Activated naive CD8-positive, alpha-beta T cell treated with anti-CD3 and anti-CD28 coated beads for 36 hours (primary cell): ENCODE measurements around the gene GPATCH8. TPM values are rescaled to one million over a fixed set of nuclear protein-coding genes. Genes with fewer than 3 reads are reported as not detected.

ENCODE experiments used
- DNase-seq: peaks from one replicate; pipeline ENCODE4 v3.0.0; 2021
- H3K27ac Mint-ChIP-seq: one replicate; pipeline ENCODE4 v1.8.0; 2022; ENCODE audit warnings: mild to moderate bottlenecking, moderate library complexity, mixed read lengths
- H3K27me3 Mint-ChIP-seq: one replicate; pipeline ENCODE4 v1.8.0; 2022; ENCODE audit warnings: mild to moderate bottlenecking, mixed read lengths
- H3K36me3 Mint-ChIP-seq: one replicate; pipeline ENCODE4 v1.8.0; 2021; ENCODE audit warnings: mild to moderate bottlenecking, mixed read lengths
- H3K4me1 Mint-ChIP-seq: one replicate; pipeline ENCODE4 v1.8.0; 2021; ENCODE audit warnings: mixed read lengths
- H3K4me3 Mint-ChIP-seq: one replicate; pipeline ENCODE4 v1.8.0; 2022; ENCODE audit warnings: mild to moderate bottlenecking, moderate library complexity, mixed read lengths
- H3K9me3 Mint-ChIP-seq: one replicate; pipeline ENCODE4 v1.8.0; 2022; ENCODE audit warnings: mixed read lengths
- total RNA-seq, 2 experiments: library from RNA; stranded (reverse); gene quantifications; one replicate each; pipeline ENCODE4 v1.2.3, GENCODE V29; 2021

Gene GPATCH8
- total RNA-seq, 2 experiments from 2014 or later, result 34.9 to 36.2 TPM

GRCh38 chr17:44355642-44356099 is 147.5 kb downstream of the GPATCH8 start:
- Mint-ChIP-seq H3K27me3 (no peaks in the 10 kb centered on the region), H3K9me3 (no peaks in the 10 kb centered on the region), H3K4me1 (peaks cover 10% of the 10 kb centered on the region), H3K36me3 (peaks cover 3% of the 10 kb centered on the region), H3K4me3 (no peak overlapping the region), H3K27ac (no peak overlapping the region)
- DNase-seq, result no peak

GRCh38 chr17:44354582-44355561 is 148.3 kb downstream of the GPATCH8 start:
- Mint-ChIP-seq H3K36me3 (peaks cover 3% of the 10 kb centered on the region), H3K4me3 (peak overlapping the region; percentile 60), H3K4me1 (peaks cover 10% of the 10 kb centered on the region), H3K27me3 (no peaks in the 10 kb centered on the region), H3K9me3 (no peaks in the 10 kb centered on the region), H3K27ac (no peak overlapping the region)
- DNase-seq, result peak; percentile 77

DNA sequence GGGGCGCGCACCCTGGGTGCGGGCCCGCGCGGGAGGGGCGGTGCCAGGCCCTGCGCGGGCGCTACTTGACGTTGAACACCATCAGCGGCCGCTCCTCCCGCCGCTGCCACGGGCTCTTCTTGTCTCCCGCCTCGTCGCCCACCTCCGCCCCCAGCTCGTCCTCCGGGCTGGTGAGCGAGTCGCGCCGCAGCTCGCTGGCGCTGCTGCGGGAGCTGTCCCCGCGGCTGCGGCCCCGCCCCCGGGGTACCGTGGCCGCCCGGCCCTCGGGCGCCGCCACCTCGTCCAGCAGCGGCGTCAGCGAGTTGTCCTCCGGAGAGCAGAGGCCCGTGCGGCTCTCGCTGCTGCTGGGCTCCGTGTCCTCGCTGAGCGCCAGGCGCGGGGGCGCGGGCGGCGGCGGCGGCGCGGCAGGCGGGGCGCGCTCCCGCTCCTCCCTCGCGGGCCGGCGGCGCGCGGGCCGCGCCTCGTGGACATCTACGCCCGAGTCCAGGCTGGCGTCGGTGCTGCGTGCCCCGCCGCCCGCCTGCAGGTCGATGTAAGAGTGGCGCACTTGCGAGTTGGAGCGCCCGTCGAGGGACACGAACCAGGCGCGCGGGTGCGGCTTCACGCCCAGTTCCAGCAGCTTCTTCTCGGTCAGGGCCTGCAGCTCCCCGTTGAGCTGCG is 149.4 kb downstream of the GPATCH8 start:
- Mint-ChIP-seq H3K27me3 (no peaks in the 10 kb centered on the region), H3K9me3 (no peaks in the 10 kb centered on the region), H3K36me3 (peaks cover 3% of the 10 kb centered on the region), H3K4me3 (no peak overlapping the region), H3K27ac (no peak overlapping the region), H3K4me1 (peaks cover 7% of the 10 kb centered on the region)
- peak; percentile 39 for DNase-seq

DNA sequence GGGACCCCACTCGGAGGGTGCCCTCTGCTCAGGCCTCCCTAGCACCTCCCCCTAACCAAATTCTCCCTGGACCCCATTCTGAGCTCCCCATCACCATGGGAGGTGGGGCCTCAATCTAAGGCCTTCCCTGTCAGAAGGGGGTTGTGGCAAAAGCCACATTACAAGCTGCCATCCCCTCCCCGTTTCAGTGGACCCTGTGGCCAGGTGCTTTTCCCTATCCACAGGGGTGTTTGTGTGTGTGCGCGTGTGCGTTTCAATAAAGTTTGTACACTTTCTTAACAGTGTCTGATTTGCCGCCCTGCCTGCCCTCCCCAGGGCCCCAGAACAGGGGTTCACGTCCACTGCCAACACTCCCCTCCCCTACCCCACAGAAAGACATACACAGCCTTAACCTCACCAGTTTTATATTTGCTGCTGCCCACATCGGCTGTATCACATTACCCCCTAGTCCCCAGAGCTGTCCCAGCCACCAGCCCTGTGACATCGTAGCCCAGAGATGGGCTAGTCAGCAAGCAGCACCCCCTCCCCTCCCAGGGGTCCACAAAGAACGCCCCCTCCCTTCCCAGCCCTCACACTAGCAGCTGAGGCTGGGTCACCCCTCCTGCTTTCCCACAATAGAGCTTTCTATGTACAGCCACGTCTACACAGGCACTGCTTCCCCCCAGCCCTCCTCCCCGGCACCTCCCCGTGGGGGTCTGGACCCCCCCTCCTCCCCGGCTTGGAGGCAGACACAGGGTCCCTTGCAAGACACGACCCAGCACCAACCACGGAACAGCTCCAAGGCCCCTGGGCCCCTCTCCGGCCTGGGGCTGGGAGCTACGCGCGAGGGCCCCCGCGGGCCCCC is 150.2 kb downstream of the GPATCH8 start:
- DNase-seq, result no peak
- Mint-ChIP-seq H3K4me1 (peaks cover 10% of the 10 kb centered on the region), H3K36me3 (peaks cover 3% of the 10 kb centered on the region), H3K9me3 (no peaks in the 10 kb centered on the region), H3K27me3 (no peaks in the 10 kb centered on the region), H3K27ac (no peak overlapping the region), H3K4me3 (peak overlapping the region; percentile 62)

- no peak overlapping the region for H3K4me3 Mint-ChIP-seq
- peaks cover 10% of the 10 kb centered on the region for H3K4me1 Mint-ChIP-seq
- H3K27me3 Mint-ChIP-seq, result no peaks in the 10 kb centered on the region
- no peaks in the 10 kb centered on the region for H3K9me3 Mint-ChIP-seq
- H3K27ac Mint-ChIP-seq, result no peak overlapping the region
- DNase-seq, result no peak
- peaks cover 3% of the 10 kb centered on the region for H3K36me3 Mint-ChIP-seq
Measured at GRCh38 chr17:44351961-44352827, 151.0 kb downstream of the GPATCH8 start.

DNA sequence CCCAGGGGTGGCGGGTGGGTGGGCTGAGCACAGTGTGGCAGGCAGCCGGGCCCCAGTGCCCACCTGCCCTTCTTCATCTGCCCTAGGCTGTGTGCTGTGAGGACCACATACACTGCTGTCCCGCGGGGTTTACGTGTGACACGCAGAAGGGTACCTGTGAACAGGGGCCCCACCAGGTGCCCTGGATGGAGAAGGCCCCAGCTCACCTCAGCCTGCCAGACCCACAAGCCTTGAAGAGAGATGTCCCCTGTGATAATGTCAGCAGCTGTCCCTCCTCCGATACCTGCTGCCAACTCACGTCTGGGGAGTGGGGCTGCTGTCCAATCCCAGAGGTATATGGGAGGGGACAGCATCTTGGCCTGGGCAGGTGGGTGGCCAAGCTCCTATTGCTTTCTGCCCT is 151.7 kb downstream of the GPATCH8 start:
- Mint-ChIP-seq H3K27ac (no peak overlapping the region), H3K27me3 (no peaks in the 10 kb centered on the region), H3K4me3 (no peak overlapping the region), H3K36me3 (peaks cover 3% of the 10 kb centered on the region), H3K4me1 (peaks cover 10% of the 10 kb centered on the region), H3K9me3 (no peaks in the 10 kb centered on the region)
- DNase-seq, result no peak

DNA sequence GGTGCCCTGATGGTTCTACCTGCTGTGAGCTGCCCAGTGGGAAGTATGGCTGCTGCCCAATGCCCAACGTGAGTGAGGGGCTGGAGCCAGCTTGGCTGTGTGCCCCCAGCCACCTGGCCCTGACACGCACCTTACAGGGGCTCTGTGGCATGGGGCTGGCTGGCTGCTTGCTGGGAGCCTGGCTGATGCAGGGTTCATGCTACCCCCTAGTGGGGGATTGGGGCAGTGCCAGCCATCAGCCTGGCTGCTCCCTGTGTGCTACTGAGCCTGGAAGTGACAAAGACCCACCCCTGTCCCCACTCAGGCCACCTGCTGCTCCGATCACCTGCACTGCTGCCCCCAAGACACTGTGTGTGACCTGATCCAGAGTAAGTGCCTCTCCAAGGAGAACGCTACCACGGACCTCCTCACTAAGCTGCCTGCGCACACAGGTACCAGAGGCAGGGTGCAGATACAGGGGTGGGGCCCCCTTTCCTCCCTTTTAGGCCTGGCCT is 152.4 kb downstream of the GPATCH8 start:
- Mint-ChIP-seq H3K36me3 (peaks cover 5% of the 10 kb centered on the region), H3K4me3 (no peak overlapping the region), H3K27me3 (no peaks in the 10 kb centered on the region), H3K27ac (no peak overlapping the region), H3K9me3 (no peaks in the 10 kb centered on the region), H3K4me1 (peaks cover 16% of the 10 kb centered on the region)
- peak; percentile 77 for DNase-seq

DNA sequence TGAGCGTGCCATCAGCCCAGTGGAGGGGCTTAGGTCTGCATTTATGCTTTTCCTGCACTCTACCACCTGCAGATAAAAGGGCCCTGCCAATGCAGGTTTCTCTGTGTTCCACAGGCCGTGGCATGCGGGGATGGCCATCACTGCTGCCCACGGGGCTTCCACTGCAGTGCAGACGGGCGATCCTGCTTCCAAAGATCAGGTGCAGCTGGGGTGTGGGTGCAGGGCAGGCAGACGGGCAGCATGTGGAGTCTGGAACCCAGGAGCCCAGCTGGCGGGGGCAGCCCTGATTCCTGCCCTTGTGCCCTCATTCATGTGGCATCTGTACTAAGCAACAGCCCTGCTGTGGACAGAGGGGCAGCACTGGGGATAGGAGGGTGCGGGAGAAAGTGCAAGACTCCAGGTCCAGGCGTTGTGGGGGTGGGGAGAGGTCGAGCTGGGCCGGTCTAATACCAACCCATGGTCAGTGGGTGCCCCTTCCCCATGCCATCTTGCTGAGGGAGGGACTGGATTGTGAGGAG is 153.6 kb downstream of the GPATCH8 start:
- Mint-ChIP-seq H3K27ac (no peak overlapping the region), H3K36me3 (peaks cover 5% of the 10 kb centered on the region), H3K4me3 (no peak overlapping the region), H3K4me1 (peaks cover 23% of the 10 kb centered on the region), H3K27me3 (peaks cover 3% of the 10 kb centered on the region), H3K9me3 (no peaks in the 10 kb centered on the region)
- DNase-seq, result no peak

- Mint-ChIP-seq H3K36me3 (peaks cover 5% of the 10 kb centered on the region), H3K27me3 (peaks cover 3% of the 10 kb centered on the region), H3K27ac (no peak overlapping the region), H3K9me3 (no peaks in the 10 kb centered on the region), H3K4me3 (no peak overlapping the region), H3K4me1 (peaks cover 23% of the 10 kb centered on the region)
- DNase-seq, result no peak
Measured at GRCh38 chr17:44348988-44349364, 154.2 kb downstream of the GPATCH8 start.

- Mint-ChIP-seq H3K9me3 (no peaks in the 10 kb centered on the region), H3K4me3 (no peak overlapping the region), H3K4me1 (peaks cover 23% of the 10 kb centered on the region)
Measured at GRCh38 chr17:44348234-44348987, 154.8 kb downstream of the GPATCH8 start.

More at GRCh38 chr17:44348234-44348987, 154.8 kb downstream of the GPATCH8 start:
- Mint-ChIP-seq H3K36me3 (peaks cover 5% of the 10 kb centered on the region), H3K27me3 (peaks cover 3% of the 10 kb centered on the region), H3K27ac (peak overlapping the region; percentile 26)
- no peak for DNase-seq
